ENCODE results near the gene ASPHD1.
A peak's percentile ranks its signal among the peaks of the same experiment; 100 is the strongest.
"Not testable (repeated sequence)": the region's sequence is repeated elsewhere in the genome, so short reads cannot be mapped to it uniquely, and the experiment has no call there.

Gene ASPHD1

DNA sequence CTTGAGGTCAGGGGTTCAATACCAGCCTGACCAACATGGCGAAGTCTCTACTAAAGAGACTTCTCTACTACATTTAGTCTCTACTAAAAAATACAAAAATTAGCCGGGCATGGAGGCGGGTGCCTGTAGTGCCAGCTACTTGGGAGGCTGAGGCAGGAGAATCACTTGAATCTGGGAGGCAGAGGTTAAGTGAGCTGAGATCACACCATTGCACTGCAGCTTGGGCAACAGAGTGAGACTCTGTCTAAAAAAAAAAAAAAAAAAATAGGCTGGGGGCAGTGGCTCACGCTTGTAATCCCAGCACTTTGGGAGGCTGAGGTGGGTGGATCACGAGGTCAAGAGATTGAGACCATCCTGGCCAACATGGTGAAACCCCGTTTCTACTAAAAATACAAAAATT, 9.6 kb downstream of the ASPHD1 start:
- not testable (repeated sequence) for DNase-seq

DNA sequence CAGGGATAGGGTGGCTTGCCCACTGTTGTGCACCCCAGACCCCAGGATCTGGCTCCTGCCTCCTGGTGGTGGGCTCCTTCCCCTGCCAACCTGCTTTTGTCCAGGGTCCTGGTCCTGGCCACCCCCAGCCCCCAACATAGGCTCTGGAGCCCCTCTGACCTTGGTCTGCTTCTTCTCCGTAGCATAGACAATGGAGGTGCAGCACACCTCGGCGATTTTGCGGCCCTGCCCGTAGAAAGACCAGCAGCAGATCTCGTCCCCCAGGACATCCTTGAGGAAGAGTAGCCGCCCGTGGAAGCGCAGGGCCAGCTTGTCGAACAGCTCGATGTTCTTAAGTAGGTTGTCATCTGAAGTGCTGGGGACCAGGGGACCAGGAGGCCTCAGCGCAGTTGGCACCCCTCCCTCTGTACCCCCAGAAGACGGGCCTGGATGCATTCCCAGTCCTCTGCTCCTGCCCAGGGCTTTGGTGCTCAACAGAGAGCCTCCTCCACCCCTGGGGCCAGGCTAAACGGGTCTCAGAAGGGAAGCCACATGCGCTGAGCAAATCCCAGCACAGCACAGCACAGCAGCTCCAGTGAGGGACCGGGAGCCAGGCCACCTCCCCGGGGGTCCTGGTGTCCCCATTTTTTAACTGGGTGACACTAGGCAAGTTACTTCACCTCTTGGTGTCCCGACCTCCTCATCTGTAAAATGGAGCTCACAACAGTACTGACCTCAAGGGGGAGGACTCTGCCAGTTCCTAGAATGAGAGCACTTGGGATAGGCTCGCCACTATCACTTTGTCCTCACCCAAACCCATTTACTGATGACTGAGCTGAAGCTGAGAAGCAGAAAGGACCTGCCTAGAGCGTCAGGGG, 10.8 kb downstream of the ASPHD1 start:
- no peak for DNase-seq

DNA sequence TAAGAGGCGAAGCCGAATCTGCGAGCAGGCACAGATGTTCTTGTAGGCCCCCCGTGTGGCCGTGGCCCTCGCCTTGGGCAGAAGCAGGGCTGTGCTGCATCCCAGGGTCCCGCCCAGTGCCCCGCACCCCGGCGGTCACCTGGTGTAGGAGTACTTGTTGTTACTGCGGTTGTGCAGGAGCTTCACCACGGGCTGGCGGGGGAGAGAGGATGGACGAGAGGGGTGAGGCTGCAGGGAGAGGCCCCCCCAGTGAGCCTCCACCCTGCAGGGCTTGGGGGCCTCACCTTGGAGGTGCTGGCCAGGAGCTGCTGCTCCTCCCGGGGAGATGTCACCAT, 11.4 kb downstream of the ASPHD1 start:
- DNase-seq: peak; percentile 32

DNA sequence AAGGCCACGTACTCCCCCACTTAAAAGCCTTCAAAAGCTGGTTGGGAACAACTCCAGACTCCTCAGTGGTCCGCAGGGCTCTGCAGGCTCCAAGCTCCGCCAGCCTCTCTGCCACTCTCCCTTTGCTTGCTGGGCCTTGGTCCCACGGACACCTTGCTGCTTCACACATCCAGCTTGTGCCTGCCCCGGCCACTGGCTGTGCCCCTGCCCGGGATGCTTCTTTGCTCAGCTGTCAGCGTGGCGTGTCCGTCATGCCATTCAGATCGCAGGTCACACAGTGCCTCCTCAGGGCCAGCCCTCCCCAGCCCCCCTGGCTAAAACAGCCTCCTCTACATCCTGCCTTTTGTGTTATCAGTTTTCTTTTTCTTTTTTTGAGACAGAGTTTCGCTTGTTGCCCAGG, 11.8 kb downstream of the ASPHD1 start:
- DNase-seq: peak; percentile 57

DNA sequence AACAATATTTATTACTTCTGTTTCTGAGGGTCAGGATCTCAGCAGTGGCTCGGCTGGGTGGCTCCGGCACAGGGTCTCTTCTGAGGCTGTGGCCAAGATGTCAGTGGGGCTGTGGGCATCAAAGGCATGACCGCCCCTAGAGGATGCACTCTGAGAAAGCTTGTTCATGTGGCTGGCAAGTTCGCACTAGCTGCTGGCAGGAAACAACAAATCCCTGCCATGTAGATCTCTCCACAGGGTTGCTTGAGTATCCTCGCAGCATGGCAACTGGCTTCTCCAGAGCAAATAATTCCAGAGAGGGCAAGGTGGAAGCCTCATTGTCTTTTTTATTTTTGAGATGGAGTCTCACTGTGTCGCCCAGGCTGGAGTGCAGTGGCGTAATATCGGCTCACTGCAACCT, 13.2 kb downstream of the ASPHD1 start:
- no peak for DNase-seq

DNA sequence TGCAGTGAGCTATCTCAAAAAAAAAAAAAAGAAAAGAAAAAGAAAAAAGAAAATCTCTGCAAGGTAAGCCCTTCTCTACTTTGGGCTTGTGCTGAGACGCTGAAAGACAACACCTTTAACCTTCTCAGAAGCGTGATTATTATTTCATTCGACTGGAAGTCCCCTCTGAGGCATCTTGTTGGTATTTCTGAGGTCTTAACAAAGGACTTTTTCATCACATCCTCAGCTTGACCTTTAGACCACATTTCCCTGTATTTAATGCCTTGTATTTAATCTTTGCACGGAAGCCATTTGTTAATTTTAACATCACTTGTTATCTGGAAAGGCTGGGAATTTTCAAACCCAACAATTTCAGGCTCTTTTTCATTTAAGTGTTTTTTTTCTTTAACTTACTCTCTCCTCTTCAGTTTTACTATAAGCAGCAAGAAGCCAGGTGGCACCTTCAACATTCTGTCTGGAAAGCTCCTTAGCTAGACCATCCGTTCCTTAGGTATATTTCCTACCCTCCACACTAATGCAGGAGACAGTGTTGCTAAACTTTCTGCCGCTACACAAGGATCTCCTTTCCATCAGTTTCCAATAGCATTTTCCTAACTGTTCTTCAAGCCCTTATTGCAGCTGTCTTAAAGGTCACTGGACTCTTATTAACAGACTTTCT, 15.4 kb downstream of the ASPHD1 start:
- DNase-seq: no peak

DNA sequence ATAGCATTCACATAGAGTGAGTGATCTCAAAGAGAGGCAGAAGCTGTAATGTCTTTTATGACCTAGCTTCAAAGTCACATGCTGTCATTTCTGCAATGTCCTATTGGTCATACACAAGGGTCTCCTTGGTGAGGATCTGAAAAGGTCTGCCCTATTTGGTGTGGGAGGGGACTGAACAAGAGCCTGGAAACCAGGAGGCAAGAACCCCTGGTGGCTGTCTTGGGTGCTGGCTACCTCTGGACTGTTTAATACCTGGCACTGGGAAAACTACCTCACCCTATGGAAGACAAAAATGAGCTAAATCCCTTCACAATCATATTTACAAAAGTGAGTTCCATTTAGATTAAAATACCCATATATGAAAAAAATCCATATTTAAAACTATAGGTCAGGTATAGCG, 16.7 kb downstream of the ASPHD1 start:
- no peak for DNase-seq

DNA sequence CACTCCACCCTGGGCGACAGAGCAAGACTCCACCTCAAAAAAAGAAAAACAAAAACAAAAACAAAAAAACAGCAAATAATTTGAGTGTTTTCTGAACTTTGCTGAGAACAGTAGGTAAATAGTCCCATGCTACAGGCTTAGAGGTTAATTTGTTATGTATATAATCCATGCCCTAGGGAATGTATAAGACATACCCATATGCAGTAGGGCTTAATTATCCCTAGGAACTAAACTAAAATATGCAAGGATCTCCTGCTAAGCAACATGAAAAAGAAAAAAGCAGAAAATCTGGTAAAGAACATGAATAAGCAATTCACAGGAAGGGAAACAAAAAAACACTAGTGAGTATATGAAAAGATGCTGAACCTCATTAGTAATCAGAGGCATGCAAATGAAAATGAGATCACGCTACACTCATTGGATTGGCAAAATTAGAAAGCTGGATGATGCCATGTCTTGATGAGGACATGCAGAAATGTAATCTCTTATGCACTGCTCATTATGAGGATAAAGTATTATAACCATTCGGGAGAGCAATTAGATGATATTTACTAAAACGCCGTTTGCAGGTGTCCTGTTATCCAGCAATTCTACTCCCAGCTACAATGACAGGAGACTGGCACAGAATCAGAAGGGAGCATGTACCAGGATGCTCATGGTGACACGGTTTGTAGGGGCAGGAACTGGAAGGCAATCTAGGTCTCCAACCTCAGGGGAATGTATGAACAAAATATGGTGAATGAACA, 20.2 kb downstream of the ASPHD1 start:
- no peak for DNase-seq

DNA sequence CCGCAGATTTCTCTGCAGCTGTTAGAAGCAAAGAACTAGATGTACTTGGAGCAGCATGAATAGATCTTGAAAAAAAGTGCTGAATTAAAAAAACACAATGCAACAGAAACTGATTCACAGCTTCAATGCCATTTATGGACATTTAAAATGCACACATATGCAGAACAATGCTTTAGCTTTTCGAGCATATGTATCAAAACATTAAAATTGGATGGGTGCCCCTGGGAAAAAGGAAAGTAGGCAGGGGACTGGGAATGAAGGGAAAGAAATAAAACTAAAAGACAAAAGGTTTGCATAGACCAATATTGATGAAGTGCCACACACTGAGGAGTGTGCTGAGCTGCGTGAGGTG, 20.7 kb downstream of the ASPHD1 start:
- no peak for DNase-seq

DNA sequence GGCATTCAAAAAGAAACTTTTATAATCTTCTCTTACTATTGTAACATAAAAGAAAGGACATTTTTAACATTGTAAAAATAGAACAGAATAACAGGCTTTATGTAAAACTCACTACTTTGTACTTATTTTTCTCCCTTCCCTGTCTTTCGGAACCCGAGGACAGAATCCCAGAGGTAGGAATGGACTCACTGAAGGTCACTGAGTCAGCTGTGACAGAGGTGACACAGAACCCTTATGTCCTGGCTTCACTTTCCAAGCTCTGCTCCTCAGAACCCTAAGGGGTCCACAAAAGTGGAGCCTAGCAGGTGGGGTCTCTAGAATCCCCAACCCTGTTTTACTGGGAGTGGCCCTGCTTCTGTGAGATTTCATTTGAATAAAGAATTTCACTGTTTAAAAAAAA, 22.0 kb downstream of the ASPHD1 start:
- DNase-seq: no peak

DNA sequence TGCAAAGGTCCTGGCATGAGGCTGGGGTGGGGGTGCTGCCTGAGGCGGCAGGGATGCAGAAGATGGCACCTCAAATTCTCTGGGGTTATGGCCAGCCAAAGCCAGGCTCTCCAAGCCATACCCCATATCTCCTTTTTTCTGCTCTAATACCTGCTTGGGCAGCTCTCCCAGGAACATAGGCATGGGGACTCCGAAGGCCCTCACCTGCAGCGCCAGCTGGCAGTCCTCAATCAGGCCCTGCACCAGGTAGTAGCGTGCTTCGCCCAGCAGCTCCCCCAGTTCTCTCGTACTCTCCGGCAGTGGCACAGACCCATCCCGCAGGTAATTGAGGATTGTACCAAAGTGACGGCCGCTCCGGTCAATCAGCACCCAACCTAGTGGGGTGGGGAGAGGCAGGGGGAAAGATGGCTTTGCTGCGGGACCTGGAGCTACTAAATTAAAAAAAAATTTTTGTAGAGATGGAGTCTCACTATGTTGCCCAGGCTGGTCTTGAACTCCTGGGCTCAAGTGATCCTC, 22.8 kb downstream of the ASPHD1 start:
- no peak for DNase-seq

DNA sequence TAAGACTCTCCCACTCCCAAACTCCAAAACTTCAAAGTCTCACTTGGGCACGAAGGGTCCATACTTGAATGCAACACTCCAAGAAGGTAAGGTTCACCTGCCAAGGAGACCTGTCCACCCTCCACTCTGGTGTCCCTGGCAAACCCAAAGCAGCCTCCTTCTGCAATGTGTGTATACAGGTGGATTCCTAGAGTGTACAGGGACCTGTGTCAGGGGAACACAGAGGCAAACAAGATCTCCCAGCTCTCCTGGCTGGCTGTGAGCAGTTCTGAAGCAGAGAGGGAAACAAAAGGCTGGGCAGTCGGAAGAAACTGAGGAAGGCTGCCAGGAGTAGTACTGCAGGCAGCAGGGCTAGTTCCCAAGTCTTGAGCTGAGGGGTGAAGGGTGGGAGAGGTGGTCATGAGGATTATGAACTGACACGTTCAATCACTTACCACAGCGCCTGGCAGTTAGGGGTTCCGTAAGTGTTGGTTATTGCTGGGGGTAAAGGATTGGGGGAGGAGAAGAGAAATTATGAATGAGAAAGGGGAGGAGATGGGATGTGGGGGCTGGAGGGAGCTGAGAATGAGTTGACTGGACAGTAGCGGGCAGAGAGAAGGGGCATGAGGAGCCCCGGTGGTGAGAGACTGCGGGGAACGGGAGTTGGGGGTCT, 24.9 kb downstream of the ASPHD1 start:
- DNase-seq: peak; percentile 31

DNA sequence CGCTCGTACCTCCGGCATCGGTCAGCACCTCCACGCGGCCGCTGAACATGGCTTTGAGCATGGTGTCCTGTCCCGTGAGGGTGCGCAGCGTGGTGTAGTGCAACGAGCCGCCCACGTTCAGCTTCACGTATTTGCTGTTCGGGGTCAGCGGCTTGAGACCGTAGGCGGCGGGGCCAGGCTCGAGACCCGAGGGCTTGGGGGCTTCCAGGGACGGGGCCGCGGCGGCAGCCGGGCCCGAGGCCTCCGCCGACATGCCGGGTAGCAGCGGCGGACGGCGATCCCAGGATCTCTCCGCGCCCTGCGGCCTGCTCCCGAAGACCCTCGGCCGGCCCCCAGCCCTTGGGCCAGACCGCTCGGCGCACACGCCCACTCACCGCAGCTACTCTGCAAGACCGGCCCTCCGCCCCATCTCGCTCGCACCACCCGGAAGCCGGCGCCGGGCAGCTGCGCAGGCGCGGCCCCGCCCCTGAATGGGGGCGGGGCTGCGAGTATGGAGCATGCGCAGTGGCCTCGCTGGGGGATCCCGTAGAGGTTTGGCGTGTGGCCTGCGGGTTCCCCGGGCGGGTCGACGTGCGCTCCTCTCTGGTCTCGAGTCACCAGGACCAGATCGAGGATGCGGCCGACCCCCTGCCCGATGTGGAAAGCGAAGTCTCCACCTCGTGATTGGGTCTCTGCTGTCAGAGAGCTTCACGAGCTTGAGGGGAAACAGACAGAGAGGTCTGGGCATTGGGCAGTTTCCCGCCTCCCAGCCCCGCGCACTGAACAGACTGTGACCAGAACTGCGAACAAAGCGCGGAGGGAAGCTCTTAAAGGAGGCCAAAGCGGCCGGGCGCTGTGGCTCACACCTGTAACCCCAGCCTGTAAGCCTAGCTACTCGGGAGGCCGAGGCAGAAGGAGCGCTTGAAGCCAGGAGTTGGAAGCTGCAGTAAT, 25.8 kb downstream of the ASPHD1 start, which contains the start of gene KCTD13:
Gene KCTD13, minus strand, starts transcription at position 446 of the 930 bp plus-strand sequence. Its CDS starts 193 bp downstream, at position 253.
- DNase-seq: peak; percentile 92

DNA sequence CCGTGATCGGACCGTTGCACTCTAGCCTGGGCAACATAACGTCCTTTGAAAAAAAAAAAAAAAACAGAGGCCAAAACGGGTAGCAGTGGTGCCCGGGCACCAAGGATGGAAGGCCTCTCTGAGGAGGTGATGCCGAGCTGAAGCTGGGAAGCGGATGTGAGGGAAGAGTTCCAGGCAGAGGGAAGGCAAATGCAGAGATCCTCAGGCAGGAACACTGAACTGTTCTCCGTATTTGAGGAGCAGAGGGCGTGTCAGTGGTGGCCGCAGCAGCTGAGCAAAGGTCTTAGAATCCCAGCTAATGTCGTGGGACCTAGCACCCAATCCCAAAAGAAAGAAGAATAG, 26.4 kb downstream of the ASPHD1 start:
- DNase-seq: peak; percentile 72

DNA sequence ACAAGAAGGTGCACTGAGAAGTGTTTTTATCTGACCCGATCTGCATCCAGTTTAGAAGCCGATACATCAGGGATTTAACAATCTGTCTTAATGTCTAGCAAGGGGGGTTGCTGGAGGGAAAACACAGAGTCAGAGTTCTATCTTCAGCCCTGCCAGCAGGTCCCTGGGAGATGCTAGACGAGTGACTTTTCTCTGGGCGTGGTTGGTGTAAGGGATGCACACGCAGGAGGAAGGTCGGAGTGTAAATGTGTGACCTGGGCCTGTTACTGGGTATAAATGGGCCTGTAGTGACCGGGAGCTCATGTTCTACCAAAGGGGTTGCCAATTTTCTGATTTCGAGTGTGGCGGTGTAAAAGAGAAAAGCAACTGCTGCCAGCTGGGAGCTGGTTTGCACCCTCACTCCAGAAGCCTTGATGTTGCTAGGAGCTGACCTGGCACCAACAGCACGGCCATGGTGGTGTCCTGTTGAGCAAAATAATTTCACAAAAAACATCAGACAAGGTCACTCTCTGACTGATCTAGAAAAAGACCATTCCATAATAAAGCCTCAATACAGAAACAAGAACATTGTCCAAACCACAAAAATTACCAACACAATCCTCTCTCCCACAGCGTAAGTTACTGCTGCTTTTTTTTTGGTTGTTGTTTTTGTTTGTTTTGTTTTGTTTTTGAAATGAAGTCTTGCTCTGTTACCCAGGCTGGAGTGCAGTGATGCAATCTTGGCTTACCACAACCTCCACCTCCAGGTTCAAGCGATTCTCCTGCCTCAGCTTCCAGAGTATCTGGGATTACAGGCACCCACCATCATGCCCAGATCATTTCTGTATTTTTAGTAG, 27.0 kb downstream of the ASPHD1 start:
- DNase-seq: no peak

DNA sequence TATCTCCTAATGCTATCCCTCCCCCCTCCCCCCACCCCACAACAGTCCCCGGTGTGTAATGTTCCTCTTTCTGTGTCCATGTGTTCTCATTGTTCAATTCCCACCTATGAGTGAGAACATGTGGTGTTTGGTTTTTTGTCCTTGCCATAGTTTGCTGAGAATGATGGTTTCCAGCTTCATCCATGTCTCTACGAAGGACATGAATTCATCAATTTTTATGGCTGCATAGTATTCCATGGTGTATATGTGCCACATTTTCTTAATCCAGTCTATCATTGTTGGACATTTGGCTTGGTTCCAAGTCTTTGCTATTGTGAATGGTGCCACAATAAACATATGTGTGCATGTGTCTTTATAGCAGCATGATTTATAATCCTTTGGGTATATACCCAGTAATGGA, 31.5 kb downstream of the ASPHD1 start:
- DNase-seq: not testable (repeated sequence)

DNA sequence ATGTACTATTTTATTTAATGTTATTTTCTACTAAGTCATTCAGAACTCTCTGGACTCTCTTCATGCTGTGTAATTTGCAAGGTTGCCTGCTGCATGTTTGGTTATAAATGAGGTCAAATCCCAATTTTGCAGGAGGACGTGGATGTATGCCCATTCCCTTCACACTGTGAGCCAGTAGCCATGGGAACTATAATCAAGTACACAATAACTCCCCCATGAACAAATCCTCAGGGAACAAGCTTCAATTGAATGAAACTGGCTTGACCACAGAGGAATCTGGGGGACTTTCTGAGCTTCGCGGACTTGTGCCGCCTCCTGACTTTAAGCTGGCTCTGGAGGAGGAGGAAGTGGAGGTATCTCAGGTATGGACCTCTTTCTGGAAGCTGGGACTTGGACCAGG, 40.4 kb downstream of the ASPHD1 start:
- peak; percentile 63 for DNase-seq

DNA sequence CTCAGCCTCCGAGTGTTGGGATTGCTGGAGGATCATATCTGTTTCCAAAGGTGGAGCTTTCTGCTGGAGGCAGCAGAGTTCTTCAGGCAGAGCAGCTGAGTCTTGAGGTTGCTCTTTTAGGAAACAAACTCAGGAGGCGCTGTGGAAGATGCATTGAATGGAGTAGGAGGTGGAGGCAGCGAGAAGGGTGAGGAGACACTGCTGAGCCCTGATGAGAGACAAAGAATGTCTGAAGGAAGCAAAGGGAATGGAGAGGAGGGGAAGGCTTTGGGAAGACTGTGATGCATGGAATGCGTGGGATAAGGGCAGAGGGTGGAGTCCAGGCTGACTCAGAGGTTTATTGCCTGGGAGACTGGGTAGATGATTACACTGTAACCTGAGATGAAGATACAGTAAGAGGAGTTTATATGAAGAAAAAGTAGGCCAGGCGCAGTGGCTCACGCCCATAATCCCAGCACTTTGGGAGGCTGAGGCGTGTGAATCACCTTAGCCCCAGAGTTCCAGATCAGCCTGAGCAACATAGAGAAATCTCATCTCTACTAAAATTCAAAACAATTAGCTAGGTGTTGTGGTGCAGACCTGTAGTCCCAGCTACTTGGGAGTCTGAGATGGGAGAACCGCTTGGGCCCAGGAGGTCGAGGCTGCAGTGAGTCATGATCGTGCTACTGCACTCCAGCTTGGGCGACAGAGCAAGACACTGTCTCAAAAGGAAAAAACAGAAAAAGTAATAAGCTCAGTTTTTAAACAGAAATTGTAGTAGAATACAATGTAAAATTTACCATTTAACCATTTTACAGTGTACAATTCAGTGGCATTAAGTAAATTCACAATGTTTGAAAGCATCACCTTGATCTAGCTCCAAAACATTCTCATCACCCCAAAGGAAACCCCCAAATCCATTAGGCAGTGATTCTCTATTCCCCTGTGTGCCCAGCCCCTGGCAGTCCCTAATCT, 43.8 kb downstream of the ASPHD1 start:
- DNase-seq: peak; percentile 90

DNA sequence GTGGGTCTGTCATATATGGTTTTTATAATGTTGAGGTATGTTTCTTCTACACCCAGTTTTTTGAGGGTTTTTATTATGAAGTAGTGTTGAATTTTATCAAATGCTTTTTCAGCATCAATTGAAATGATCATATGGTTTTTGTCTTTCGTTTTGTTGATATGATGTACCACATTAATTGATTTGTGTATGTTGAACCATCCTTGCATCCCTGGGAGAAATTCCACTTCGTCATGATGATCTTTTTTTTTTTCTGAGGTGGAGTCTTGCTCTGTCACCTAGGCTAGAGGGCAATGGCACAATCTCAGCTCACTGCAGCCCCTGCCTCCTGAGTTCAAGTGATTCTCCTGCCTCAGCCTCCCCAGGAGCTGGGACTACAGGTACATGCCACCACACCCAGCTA, 47.6 kb downstream of the ASPHD1 start:
- DNase-seq: no peak

Data from NCI-H69 (cell line).